ENCODE measurements around the gene EPOP.

Gene EPOP

DNA sequence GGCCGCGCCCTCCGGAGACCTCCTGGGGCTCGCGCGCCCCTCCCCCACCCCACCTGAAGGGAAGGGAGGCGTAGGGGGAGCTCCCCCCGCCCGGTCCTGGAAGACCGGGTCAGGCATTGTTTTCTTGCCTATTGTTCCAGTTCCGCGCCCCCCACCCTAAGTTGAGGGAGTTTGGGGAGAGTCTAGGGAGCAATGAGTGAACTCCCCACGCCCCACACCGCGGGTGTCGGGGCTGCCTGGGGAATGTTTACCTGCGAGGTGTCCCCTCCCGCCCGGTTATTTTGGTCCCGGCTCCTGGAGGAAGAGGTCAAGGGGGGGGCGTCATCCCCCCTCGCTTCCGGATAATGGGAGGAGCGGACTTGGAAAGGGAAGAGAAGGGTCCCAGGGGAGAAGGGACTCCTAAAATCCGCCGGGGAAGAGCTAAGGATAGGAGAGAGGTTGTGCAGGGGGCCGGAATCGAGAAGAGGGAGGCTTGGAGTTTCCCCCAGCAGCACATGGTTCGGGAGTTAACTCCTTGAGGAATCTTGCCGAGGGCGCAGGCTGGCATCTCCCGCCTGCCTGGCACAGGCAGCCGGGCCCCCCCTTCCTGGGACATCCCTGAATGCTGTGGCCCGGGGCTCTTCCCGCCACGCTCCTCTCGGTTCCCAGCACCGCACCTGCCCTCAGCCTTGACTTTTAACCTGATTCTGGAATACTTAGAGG is 31.2 kb upstream of the EPOP start:
- DNase-seq: peak; percentile 31

DNA sequence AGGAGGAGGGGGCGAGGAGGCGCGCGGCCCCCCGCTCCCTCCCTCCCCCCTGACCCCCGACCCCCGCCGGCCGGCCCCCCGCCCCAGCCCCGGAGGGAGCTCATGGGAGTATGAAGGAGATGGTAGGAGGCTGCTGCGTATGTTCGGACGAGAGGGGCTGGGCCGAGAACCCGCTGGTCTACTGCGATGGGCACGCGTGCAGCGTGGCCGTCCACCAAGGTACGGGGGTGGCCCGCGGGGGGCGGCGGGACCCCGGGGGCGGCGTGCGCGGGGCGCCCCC is 30.7 kb upstream of the EPOP start:
- DNase-seq: peak; percentile 35

- peak; percentile 87 for DNase-seq
These were observed 30.1 kb upstream of the EPOP start, which contains the start of gene MLLT6 for GRCh38 chr17:38704606-38705522. Gene MLLT6, plus strand, starts transcription at chr17:38705273. Its CDS starts 360 bp downstream, at chr17:38705633.

- peak; percentile 82 for DNase-seq
These were observed 29.2 kb upstream of the EPOP start for GRCh38 chr17:38703742-38704605.

- DNase-seq: peak; percentile 69
These were observed 28.4 kb upstream of the EPOP start for GRCh38 chr17:38702916-38703741.

DNA sequence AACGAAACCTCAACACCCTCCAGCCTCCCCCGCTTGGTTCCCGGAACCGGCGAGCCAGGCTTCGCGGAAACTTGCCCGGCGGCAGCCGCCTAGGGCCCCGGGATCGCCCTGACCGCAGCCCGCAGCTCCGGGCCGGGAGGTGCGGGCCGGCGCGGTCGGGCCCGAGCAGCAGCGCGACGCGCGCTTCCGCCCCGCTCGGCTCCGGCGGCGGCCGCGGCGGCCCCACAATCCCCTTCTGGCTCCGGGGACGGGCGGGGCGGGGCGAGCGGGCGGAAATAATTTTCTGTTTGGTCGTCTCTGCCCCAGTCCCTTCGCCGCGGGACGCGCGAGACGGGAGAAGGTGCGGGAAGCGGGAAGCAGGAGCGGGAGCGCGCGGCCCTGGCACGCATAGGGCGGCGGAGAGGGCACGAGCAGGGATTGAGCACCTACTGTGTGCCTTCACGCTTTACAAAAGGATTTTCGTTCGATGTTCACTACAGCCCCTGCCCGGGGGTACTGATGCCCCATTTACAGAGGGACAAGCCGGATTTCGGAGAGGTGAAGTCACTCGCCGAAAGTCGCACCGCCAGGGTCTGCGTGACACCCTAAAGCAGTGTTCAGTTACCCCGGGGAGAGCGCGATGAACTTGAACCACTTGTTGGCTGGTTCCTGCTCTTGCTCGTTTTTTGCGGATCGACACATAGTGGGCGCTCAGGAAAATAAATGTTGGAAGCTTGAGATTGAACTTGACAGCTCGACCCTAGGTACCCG is 27.6 kb upstream of the EPOP start:
- peak; percentile 93 for DNase-seq

- DNase-seq: peak; percentile 82
These were observed 26.9 kb upstream of the EPOP start for GRCh38 chr17:38701504-38702165.

GRCh38 chr17:38698760-38699159 is 24.0 kb upstream of the EPOP start:
- no peak for DNase-seq

- DNase-seq: no peak
These were observed 22.5 kb upstream of the EPOP start for GRCh38 chr17:38697061-38697820.

GRCh38 chr17:38693700-38694329 is 19.1 kb upstream of the EPOP start:
- DNase-seq: no peak

GRCh38 chr17:38691154-38691553 is 16.4 kb upstream of the EPOP start:
- no peak for DNase-seq

- DNase-seq: no peak
These were observed 15.6 kb upstream of the EPOP start for GRCh38 chr17:38690386-38690785.

- DNase-seq: no peak
These were observed 12.5 kb upstream of the EPOP start for GRCh38 chr17:38687286-38687685.

GRCh38 chr17:38685491-38685890 is 10.7 kb upstream of the EPOP start:
- DNase-seq: no peak

GRCh38 chr17:38681096-38681495 is 6.3 kb upstream of the EPOP start:
- DNase-seq: no peak

DNA sequence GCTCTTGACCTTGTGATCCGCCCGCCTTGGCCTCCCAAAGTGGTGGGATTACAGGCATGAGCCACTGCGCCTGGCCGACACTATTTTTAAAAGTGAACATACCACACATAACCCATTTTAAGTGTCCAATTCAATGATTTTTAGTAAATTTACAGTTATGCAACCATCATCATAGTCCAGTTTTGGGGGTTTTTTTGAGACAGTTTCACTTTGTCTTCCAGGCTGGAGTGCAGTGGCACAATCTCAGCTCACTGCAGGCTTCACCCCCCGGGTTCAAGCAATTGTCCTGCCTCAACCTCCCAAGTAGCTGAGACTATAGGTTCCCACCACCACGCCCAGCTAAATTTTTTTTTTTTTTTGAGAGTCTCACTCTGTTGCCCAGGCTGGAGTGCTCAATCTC is 3.1 kb upstream of the EPOP start:
- no peak for DNase-seq

DNA sequence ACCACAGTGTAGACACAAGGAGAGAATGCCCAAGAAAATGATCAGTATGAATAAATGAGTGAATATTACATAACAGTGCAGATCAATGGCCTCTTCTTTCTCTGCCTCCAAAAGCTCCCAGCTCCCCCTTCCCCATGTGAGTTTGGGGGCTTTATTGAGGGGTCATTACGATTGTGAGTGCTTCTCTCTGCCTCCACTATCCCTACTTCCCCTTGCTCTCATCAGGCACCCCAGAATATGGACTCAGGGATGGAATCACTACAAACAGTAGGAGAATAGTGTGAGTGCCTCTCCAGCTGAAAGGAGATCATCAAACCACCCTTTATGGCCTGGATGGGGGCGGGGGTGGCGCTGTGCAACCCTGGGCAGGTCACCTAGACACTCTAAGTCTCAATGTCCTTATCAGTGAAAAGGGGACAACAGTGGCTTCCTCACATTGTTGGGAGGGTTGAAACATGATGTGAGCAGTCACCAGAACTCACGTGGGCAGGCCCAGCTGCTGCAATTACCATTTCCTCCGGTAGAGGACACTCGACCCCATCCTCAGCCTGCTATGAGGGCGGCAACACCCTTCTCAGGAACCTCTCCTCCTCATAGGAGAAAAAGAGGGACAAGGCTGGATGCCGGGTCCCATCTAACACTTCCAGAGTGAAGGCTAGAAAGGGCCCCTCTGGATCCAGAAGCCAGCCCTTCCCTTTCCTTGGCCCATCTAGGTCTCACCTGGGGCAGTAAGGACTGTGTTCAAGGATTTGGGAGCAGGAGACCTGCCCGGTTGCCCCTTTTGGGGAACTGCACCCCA is 2.1 kb upstream of the EPOP start:
- DNase-seq: peak; percentile 95

GRCh38 chr17:38674014-38674748 is 576 bp downstream of the EPOP start:
- peak; percentile 59 for DNase-seq

All from OCI-M1 (cell line).